Liver (tissue), 3 donors: ENCODE measurements around the gene TEX51.

ENCODE experiments used
- FOXA1 ChIP-seq: IDR thresholded peaks from 2 replicates; pipeline ENCODE4 v1.6.1; 2016; ENCODE audit warnings: antibody characterized with exemption
- FOXA2 ChIP-seq: IDR thresholded peaks from 2 replicates; pipeline ENCODE4 v1.6.1; 2016; ENCODE audit warnings: antibody characterized with exemption
- NR2F2 ChIP-seq: IDR thresholded peaks from 2 replicates; pipeline ENCODE4 v1.6.1; 2016; ENCODE audit warnings: antibody characterized with exemption
- RAD21 ChIP-seq, 2 donors: IDR thresholded peaks; 2 replicates each; pipeline ENCODE4 v1.6.1; 2016; ENCODE audit warnings: antibody characterized with exemption in 2 of 2, mild to moderate bottlenecking in 2 of 2
- RXRA ChIP-seq, 2 donors: IDR thresholded peaks; 2 replicates each; pipeline ENCODE4 v1.6.1; 2017 to 2018; ENCODE audit warnings: antibody characterized with exemption in 2 of 2, mild to moderate bottlenecking in 1 of 2
- SP1 ChIP-seq: IDR thresholded peaks from 2 replicates; pipeline ENCODE4 v1.6.1; 2018; ENCODE audit warnings: antibody characterized with exemption, mild to moderate bottlenecking
- TAF1 ChIP-seq: conservative IDR thresholded peaks from 2 replicates; pipeline ENCODE4 v1.6.1; 2016; ENCODE audit warnings: antibody characterized with exemption, mild to moderate bottlenecking
- YY1 ChIP-seq: IDR thresholded peaks from 2 replicates; pipeline ENCODE4 v1.6.1; 2016; ENCODE audit warnings: antibody characterized with exemption, mild to moderate bottlenecking
- TF ChIP-seq, protein P1 (sequence below): fragments of 150-350 bp; IDR thresholded peaks from 2 replicates; pipeline ENCODE4 v1.5.1; 2017; ENCODE audit warnings: improper control_type of control experiment, low read depth, low read length; ENCODE audit not compliant: missing input control
- TF ChIP-seq, protein P2 (sequence below): IDR thresholded peaks from 2 replicates; pipeline ENCODE4 v1.6.1; 2016; ENCODE audit warnings: antibody characterized with exemption
- TF ChIP-seq, protein P3 (sequence below): IDR thresholded peaks from 2 replicates; pipeline ENCODE4 v1.6.1; 2016; ENCODE audit warnings: antibody characterized with exemption
- TF ChIP-seq, protein P4 (sequence below): IDR thresholded peaks from 2 replicates; pipeline ENCODE4 v1.6.1; 2016; ENCODE audit warnings: antibody characterized with exemption, mild to moderate bottlenecking
- donor health status: healthy.
- donor health status: healthy.

DNA sequence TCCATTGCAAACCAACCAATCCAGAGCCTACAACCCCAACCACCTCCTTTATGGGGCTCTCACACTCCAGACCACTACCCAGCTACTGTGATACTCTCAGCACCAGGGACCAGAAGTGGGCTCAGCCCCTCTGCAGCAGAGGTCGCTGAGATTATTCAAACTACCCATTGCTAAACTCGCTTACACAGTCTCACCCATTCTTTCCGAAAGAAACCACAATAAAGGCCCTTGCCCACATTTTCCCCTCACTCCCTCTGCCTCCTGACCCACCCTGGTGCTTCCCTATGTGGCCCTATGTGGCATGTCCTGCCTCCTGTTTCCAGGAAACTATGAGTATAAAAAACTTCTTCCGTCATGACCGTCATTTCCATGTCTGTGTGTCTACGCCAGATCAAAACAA, 10.7 kb downstream of the TEX51 start:
- TF ChIP-seq TAF1 (no peak), RAD21 (IDR thresholded peaks at IDR 0.05) (no peak), FOXA2 (no peak), YY1 (no peak), FOXA1 (no peak), SP1 (no peak), RXRA (IDR thresholded peaks at IDR 0.05) (no peak), NR2F2 (no peak)
- TF ChIP-seq, protein P1, sequence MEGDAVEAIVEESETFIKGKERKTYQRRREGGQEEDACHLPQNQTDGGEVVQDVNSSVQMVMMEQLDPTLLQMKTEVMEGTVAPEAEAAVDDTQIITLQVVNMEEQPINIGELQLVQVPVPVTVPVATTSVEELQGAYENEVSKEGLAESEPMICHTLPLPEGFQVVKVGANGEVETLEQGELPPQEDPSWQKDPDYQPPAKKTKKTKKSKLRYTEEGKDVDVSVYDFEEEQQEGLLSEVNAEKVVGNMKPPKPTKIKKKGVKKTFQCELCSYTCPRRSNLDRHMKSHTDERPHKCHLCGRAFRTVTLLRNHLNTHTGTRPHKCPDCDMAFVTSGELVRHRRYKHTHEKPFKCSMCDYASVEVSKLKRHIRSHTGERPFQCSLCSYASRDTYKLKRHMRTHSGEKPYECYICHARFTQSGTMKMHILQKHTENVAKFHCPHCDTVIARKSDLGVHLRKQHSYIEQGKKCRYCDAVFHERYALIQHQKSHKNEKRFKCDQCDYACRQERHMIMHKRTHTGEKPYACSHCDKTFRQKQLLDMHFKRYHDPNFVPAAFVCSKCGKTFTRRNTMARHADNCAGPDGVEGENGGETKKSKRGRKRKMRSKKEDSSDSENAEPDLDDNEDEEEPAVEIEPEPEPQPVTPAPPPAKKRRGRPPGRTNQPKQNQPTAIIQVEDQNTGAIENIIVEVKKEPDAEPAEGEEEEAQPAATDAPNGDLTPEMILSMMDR = no peak
- TF ChIP-seq, protein P2, sequence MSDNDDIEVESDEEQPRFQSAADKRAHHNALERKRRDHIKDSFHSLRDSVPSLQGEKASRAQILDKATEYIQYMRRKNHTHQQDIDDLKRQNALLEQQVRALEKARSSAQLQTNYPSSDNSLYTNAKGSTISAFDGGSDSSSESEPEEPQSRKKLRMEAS = no peak
- TF ChIP-seq, protein P3, sequence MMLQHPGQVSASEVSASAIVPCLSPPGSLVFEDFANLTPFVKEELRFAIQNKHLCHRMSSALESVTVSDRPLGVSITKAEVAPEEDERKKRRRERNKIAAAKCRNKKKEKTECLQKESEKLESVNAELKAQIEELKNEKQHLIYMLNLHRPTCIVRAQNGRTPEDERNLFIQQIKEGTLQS = no peak
- TF ChIP-seq, protein P4, sequence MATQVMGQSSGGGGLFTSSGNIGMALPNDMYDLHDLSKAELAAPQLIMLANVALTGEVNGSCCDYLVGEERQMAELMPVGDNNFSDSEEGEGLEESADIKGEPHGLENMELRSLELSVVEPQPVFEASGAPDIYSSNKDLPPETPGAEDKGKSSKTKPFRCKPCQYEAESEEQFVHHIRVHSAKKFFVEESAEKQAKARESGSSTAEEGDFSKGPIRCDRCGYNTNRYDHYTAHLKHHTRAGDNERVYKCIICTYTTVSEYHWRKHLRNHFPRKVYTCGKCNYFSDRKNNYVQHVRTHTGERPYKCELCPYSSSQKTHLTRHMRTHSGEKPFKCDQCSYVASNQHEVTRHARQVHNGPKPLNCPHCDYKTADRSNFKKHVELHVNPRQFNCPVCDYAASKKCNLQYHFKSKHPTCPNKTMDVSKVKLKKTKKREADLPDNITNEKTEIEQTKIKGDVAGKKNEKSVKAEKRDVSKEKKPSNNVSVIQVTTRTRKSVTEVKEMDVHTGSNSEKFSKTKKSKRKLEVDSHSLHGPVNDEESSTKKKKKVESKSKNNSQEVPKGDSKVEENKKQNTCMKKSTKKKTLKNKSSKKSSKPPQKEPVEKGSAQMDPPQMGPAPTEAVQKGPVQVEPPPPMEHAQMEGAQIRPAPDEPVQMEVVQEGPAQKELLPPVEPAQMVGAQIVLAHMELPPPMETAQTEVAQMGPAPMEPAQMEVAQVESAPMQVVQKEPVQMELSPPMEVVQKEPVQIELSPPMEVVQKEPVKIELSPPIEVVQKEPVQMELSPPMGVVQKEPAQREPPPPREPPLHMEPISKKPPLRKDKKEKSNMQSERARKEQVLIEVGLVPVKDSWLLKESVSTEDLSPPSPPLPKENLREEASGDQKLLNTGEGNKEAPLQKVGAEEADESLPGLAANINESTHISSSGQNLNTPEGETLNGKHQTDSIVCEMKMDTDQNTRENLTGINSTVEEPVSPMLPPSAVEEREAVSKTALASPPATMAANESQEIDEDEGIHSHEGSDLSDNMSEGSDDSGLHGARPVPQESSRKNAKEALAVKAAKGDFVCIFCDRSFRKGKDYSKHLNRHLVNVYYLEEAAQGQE = no peak
